GM03348 (cell line): ENCODE results near the gene GADD45B.
A peak's percentile ranks its signal among the peaks of the same experiment; 100 is the strongest.
"Not testable (repeated sequence)": the region's sequence is repeated elsewhere in the genome, so short reads cannot be mapped to it uniquely, and the experiment has no call there.

Source experiments
- DNase-seq: peaks from one replicate; pipeline ENCODE4 v3.0.0; 2012; ENCODE audit warnings: low spot score

Gene GADD45B

GRCh38 chr19:2488405-2488941, 12.5 kb downstream of the GADD45B start:
- no peak for DNase-seq

- DNase-seq: peak; percentile 78
These were observed 13.2 kb downstream of the GADD45B start for GRCh38 chr19:2488942-2489731.

- DNase-seq: no peak
These were observed 14.7 kb downstream of the GADD45B start for GRCh38 chr19:2490659-2491058.

- peak; percentile 81 for DNase-seq
These were observed 15.3 kb downstream of the GADD45B start for GRCh38 chr19:2491130-2491801.

- no peak for DNase-seq
These were observed 16.9 kb downstream of the GADD45B start for GRCh38 chr19:2492870-2493269.

- not testable (repeated sequence) for DNase-seq
These were observed 17.5 kb downstream of the GADD45B start for GRCh38 chr19:2493448-2493847.

- peak; percentile 78 for DNase-seq
These were observed 18.1 kb downstream of the GADD45B start for GRCh38 chr19:2494084-2494446.

GRCh38 chr19:2494447-2495129, 18.7 kb downstream of the GADD45B start:
- DNase-seq: peak; percentile 91

GRCh38 chr19:2495130-2495641, 19.3 kb downstream of the GADD45B start:
- peak; percentile 90 for DNase-seq

GRCh38 chr19:2495651-2496316, 19.9 kb downstream of the GADD45B start:
- DNase-seq: peak; percentile 54

- no peak for DNase-seq
These were observed 21.3 kb downstream of the GADD45B start for GRCh38 chr19:2497186-2497585.

GRCh38 chr19:2500156-2500555, 24.2 kb downstream of the GADD45B start:
- no peak for DNase-seq

- DNase-seq: no peak
These were observed 24.9 kb downstream of the GADD45B start for GRCh38 chr19:2500841-2501261.

GRCh38 chr19:2503521-2504109, 27.7 kb downstream of the GADD45B start:
- DNase-seq: peak; percentile 86

GRCh38 chr19:2506656-2507055, 30.7 kb downstream of the GADD45B start:
- DNase-seq: not testable (repeated sequence)

GRCh38 chr19:2507109-2507508, 31.2 kb downstream of the GADD45B start:
- DNase-seq: peak; percentile 35

- DNase-seq: no peak
These were observed 33.2 kb downstream of the GADD45B start for GRCh38 chr19:2509096-2509495.

- no peak for DNase-seq
These were observed 35.6 kb downstream of the GADD45B start for GRCh38 chr19:2511570-2511969.

- DNase-seq: no peak
These were observed 36.1 kb downstream of the GADD45B start for GRCh38 chr19:2511991-2512390.

- DNase-seq: no peak
These were observed 36.9 kb downstream of the GADD45B start for GRCh38 chr19:2512523-2513431.
